Testis (tissue), 3 donors: Measurements from ENCODE around the gene MAN1A1. TPM values are rescaled to one million over a fixed set of nuclear protein-coding genes. Genes with fewer than 3 reads are reported as not detected.

Experiments
- DNase-seq: peaks from one replicate; pipeline ENCODE4 v3.0.0-alpha.2; 2019
- H3K27ac ChIP-seq, 2 donors: fragments of 200-600 bp; sonication (generic); one replicate each; pipeline ENCODE4 v1.5.1; 2019
- H3K27me3 ChIP-seq: fragments of 200-600 bp; sonication (generic); one replicate; pipeline ENCODE4 v1.5.1; 2019
- H3K36me3 ChIP-seq: fragments of 200-600 bp; sonication (generic); one replicate; pipeline ENCODE4 v1.5.1; 2017; ENCODE audit warnings: low read depth; ENCODE audit errors: missing control alignments
- H3K4me1 ChIP-seq: fragments of 200-600 bp; sonication (generic); one replicate; pipeline ENCODE4 v1.5.1; 2019
- H3K4me3 ChIP-seq, 2 donors: fragments of 200-600 bp; sonication (generic); one replicate each; pipeline ENCODE4 v1.5.1; 2017 to 2019
- H3K9me3 ChIP-seq: fragments of 200-600 bp; sonication (generic); one replicate; pipeline ENCODE4 v1.5.1; 2017
- POLR2A ChIP-seq: fragments of 450-650 bp; IDR thresholded peaks from one replicate; pipeline ENCODE4 v1.6.1; 2017; ENCODE audit warnings: antibody characterized with exemption, mild to moderate bottlenecking, moderate library complexity
- WGBS, 2 donors: methylation state at CpG; one replicate each; pipeline ENCODE4 v1.1.5; 2018; 5-methylcytosine and 5-hydroxymethylcytosine counted together
- intact Hi-C: fragments of 100-400 bp; cut with DNase I; formaldehyde crosslinking; loops from one replicate; pipeline ENCODE4 v1.15.1; 2023; ENCODE audit warnings: low total_unique reads
- polyA plus RNA-seq: library from polyadenylated mRNA; stranded (reverse); fragments of 350-450 nt; fragmentation: Illumina TruSeq; extraction: RNeasy Lipid Tissue Mini Kit (QIAGEN cat#74804); gene quantifications from one replicate; pipeline ENCODE4 v1.2.3, GENCODE V29; 2014; ENCODE audit warnings: low read depth, low replicate concordance; ENCODE audit not compliant: insufficient read depth
- total RNA-seq, 2 donors: library from RNA; depleted of rRNA; stranded (reverse); fragments of >200 nt; gene quantifications; one replicate each; pipeline ENCODE4 v1.2.3, GENCODE V29; 2016
- TF ChIP-seq, protein P1 (sequence below), 3 experiments: fragments of 450-650 bp in 2 of 3; fragments of 200-600 bp in 1 of 3; sonication (generic) in 1 of 3; IDR thresholded peaks; one replicate each; pipeline ENCODE4 v1.5.1; 2016 to 2019; ENCODE audit warnings: antibody characterized with exemption in 3 of 3, mild to moderate bottlenecking in 2 of 3, moderate library complexity in 1 of 3

The MAN1A1 gene
- total and polyA plus RNA-seq, 3 donors from 2014 or later: 12.8 to 21.1 (median 15.0) TPM

DNA sequence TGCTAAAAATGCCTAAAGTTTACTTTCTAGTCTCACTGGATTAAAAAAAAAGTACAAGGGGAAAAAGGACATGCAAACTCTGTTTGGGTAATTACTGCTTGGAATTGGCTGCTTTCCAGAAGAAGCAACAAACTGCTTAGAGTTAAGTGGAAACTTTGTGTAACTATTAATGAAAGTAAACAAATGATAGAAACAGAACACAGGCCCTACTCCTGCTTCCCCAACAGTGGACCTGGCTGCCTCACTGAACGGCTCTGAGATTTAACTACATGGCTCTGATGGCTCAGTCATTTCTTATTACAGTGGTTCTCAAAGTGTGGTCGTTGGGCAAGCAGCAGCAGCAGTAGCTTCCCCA, 108.5 kb downstream of the MAN1A1 start:
- DNase-seq: peak; percentile 19
- intact Hi-C loops: no loop called here
- H3K4me1 ChIP-seq: no peaks in the 10 kb centered on the region
- no peak overlapping the region for H3K4me3 ChIP-seq
- no peaks in the 10 kb centered on the region for H3K36me3 ChIP-seq
- TF ChIP-seq, protein P1, sequence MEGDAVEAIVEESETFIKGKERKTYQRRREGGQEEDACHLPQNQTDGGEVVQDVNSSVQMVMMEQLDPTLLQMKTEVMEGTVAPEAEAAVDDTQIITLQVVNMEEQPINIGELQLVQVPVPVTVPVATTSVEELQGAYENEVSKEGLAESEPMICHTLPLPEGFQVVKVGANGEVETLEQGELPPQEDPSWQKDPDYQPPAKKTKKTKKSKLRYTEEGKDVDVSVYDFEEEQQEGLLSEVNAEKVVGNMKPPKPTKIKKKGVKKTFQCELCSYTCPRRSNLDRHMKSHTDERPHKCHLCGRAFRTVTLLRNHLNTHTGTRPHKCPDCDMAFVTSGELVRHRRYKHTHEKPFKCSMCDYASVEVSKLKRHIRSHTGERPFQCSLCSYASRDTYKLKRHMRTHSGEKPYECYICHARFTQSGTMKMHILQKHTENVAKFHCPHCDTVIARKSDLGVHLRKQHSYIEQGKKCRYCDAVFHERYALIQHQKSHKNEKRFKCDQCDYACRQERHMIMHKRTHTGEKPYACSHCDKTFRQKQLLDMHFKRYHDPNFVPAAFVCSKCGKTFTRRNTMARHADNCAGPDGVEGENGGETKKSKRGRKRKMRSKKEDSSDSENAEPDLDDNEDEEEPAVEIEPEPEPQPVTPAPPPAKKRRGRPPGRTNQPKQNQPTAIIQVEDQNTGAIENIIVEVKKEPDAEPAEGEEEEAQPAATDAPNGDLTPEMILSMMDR (IDR thresholded peaks at IDR 0.05): no peak
- no peak for TF ChIP-seq POLR2A
- H3K27me3 ChIP-seq: no peaks in the 10 kb centered on the region
- no peak overlapping the region for H3K27ac ChIP-seq
- 9 to 23% methylated on average over 2 of the region's 2 CpGs for WGBS, 2 donors
- H3K9me3 ChIP-seq: no peaks in the 10 kb centered on the region

DNA sequence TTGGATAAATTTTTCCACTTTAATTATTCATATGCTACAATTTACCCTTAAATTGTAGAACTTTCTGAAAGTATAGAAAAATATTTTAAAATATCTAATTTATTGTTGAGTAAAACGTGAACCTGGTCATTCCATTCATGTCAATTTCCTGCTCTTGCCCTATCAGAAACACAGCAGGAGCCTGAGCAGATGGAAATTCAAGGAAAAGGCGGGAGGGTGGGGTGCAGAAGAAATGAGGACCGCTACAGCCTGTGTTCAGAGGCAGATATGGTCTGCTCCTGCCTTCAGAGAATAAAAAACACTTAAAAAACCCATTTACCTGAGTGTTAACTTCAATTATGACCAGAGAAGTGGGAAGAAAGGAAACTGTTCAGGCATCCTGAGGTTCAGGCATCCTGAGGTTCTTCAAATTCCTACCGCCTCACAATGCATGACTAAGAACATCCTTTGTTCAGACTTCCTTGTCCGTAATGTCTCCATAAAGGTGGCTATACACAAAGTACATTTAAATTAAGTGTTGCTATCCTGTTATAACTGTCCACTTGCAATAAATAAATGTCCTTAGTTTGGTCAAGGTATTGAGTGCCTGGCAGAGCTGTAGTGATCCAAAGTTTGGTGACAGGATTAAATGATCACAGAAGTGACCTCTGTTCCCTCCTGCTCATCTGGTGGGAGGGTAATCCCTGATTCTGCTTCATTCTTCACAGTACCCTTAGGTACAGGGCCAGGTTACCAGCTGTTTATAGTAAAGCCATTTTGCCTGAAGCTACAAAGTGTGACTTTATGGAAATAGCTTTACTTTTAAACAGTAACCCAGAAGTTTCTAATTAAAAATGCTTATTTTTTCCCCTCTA, 109.1 kb downstream of the MAN1A1 start:
- Histone ChIP-seq H3K4me1 (no peaks in the 10 kb centered on the region), H3K27me3 (no peaks in the 10 kb centered on the region), H3K4me3 (no peak overlapping the region), H3K36me3 (no peaks in the 10 kb centered on the region), H3K9me3 (no peaks in the 10 kb centered on the region), H3K27ac (no peak overlapping the region)
- intact Hi-C loops: no loop called here
- 91% methylated on average over 5 of the region's 5 CpGs for WGBS, 2 donors
- TF ChIP-seq, protein P1 (IDR thresholded peaks at IDR 0.05): no peak
- no peak for TF ChIP-seq POLR2A
- no peak for DNase-seq

DNA sequence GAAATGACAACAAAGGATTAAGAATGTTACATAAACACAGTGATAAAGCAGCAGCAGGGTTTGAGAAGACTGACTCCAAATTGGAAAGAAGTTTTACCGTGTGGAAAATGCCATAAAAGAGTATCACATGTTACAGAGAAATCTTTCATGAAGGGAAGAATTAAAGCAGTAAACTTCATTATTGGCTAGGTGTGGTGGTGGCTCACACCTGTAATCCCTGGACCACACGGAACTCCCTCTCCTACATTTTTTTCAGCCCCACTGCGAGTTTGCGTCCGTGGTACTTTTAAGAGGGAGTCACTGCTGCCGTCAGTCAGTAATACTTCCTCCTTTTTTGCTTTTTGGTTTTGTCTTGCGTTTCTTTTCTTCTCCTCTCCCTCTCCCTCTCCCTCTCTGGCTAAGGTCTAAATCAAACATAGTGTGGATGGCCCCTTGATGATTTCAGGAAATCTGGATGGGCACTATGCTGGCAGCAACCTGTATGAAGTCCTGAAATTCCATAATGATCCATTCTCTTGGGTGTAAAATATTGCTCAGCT, 112.3 kb downstream of the MAN1A1 start:
- DNase-seq: no peak
- TF ChIP-seq POLR2A: no peak
- TF ChIP-seq, protein P1 (IDR thresholded peaks at IDR 0.05): no peak
- 75 to 90% methylated on average over 7 of the region's 7 CpGs for WGBS, 2 donors

DNA sequence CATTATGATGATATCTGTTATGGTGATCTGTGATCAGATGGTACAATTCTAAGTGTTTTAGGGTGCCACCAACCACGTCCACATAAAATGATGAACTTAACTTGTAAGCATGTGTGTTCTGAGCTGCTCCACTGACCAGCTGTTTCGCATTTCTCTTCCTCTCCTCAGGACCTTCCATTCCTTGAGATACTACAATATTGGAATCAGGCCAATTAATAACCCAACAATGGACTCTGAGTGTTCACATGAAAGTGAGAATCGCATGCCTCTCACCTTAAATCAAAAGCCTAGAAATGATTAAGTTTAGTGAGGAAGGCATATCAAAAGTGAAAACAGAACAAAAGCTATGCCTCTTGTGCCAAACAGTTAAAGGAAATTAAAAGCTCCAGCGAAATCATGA, 114.6 kb downstream of the MAN1A1 start:
- Histone ChIP-seq H3K4me1 (no peaks in the 10 kb centered on the region), H3K27me3 (no peaks in the 10 kb centered on the region), H3K27ac (no peak overlapping the region), H3K4me3 (no peak overlapping the region), H3K9me3 (no peaks in the 10 kb centered on the region), H3K36me3 (no peaks in the 10 kb centered on the region)
- TF ChIP-seq POLR2A: no peak
- TF ChIP-seq, protein P1 (IDR thresholded peaks at IDR 0.05): no peak
- intact Hi-C loops: no loop called here
- no peak for DNase-seq
- WGBS, 2 donors: 96 to 97% methylated on average over 4 of the region's 4 CpGs

More for the DNA sequence above, 112.3 kb downstream of the MAN1A1 start:
- no peak overlapping the region for H3K4me3 ChIP-seq
- H3K27ac ChIP-seq: no peak overlapping the region
- no peaks in the 10 kb centered on the region for H3K27me3 ChIP-seq
- no peaks in the 10 kb centered on the region for H3K4me1 ChIP-seq
- no peaks in the 10 kb centered on the region for H3K9me3 ChIP-seq
- intact Hi-C loops: no loop called here
- no peaks in the 10 kb centered on the region for H3K36me3 ChIP-seq
